Endothelial cell of umbilical vein (primary cell): ENCODE results near the gene LPP. TPM values are rescaled to one million over a fixed set of nuclear protein-coding genes. Genes with fewer than 3 reads are reported as not detected.

Experiments used
- BruUV-seq: library from RNA; stranded (reverse); fragments of 400-500 nt; replicated peaks from 2 replicates; lab custom pipeline; 2021; lab: Mats Ljungman, UMichigan
- CTCF ChIA-PET: fragments of 300-600, 350-600 bp; sonication (Branson Sonifier 250); formaldehyde crosslinking; loops from one replicate; lab custom pipeline; 2021; ENCODE audit warnings: antibody characterized with exemption, inconsistent platforms; lab: Charles Lee
- POLR2A ChIA-PET: fragments of 300-600, 350-600 bp; sonication (Branson Sonifier 250); formaldehyde crosslinking; loops from one replicate; lab custom pipeline; 2021; ENCODE audit warnings: antibody characterized with exemption, inconsistent platforms; lab: Charles Lee
- DNase-seq: peaks from one replicate; pipeline ENCODE4 v3.0.0-alpha.2; 2011; ENCODE audit warnings: low read depth, low spot score
- FAIRE-seq: peaks from 2 replicates; lab custom pipeline; 2011; peaks lifted over from hg19 to GRCh38; lab: Jason Lieb, UNC
- H2AFZ ChIP-seq: 2 replicates; pipeline ENCODE4 v1.6.0; 2012; ENCODE audit warnings: low read depth, low read length, control low read depth, inconsistent platforms
- H3K27ac ChIP-seq: 2 replicates; pipeline ENCODE4 v1.5.1; 2011; ENCODE audit warnings: low read depth, mild to moderate bottlenecking, control low read depth, low read length, moderate library complexity; ENCODE audit not compliant: insufficient read depth
- H3K27me3 ChIP-seq, 2 experiments: 2 replicates each; pipeline versions ENCODE4 v1.6.0 to v1.6.1; 2011; ENCODE audit warnings: low read length in 2 of 2, mixed read lengths in 1 of 2; ENCODE audit not compliant: control insufficient read depth in 2 of 2, insufficient read depth in 2 of 2
- H3K36me3 ChIP-seq, 2 experiments: 2 replicates in 1 of 2; 3 replicates in 1 of 2; pipeline ENCODE4 v1.5.1; 2011; ENCODE audit warnings: low read length in 2 of 2, mild to moderate bottlenecking in 1 of 2, moderate library complexity in 1 of 2; ENCODE audit not compliant: control insufficient read depth in 2 of 2, insufficient read depth in 2 of 2; ENCODE audit errors: extremely low read depth in 1 of 2
- H3K4me1 ChIP-seq: 3 replicates; pipeline ENCODE4 v1.5.1; 2011; ENCODE audit warnings: mild to moderate bottlenecking, low read length; ENCODE audit not compliant: control insufficient read depth, insufficient read depth; ENCODE audit errors: extremely low read depth
- H3K4me2 ChIP-seq: 2 replicates; pipeline ENCODE4 v1.6.1; 2011; ENCODE audit warnings: low read length, control low read depth, mixed read lengths; ENCODE audit not compliant: insufficient read depth
- H3K4me3 ChIP-seq, 3 experiments: fragments of 200-600 bp in 1 of 3; sonication (generic), shearing (Covaris generic) in 1 of 3; replicated peaks in 1 of 3; 2 replicates each; pipeline ENCODE4 v1.5.1; 2011 to 2016; ENCODE audit warnings: control low read depth in 3 of 3, low read length in 3 of 3, mild to moderate bottlenecking in 2 of 3, inconsistent platforms in 1 of 3, low read depth in 1 of 3, moderate library complexity in 1 of 3; ENCODE audit not compliant: insufficient read depth in 1 of 3
- H3K79me2 ChIP-seq: 2 replicates; pipeline ENCODE4 v1.6.0; 2012; ENCODE audit warnings: low read length, inconsistent platforms; ENCODE audit not compliant: control insufficient read depth, insufficient read depth
- H3K9ac ChIP-seq: replicated peaks from 2 replicates; pipeline ENCODE3; 2011; ENCODE audit warnings: low read length, control low read depth; ENCODE audit not compliant: insufficient read depth; ENCODE audit errors: extremely low read depth
- H3K9me1 ChIP-seq: replicated peaks from 3 replicates; pipeline ENCODE4 v1.6.0; 2011; ENCODE audit warnings: mild to moderate bottlenecking, low read length; ENCODE audit not compliant: control insufficient read depth, insufficient read depth; ENCODE audit errors: extremely low read depth
- H3K9me3 ChIP-seq: replicated peaks from 2 replicates; pipeline ENCODE4 v1.5.1; 2012; ENCODE audit warnings: low read length, inconsistent platforms; ENCODE audit not compliant: control insufficient read depth, insufficient read depth
- H4K20me1 ChIP-seq: replicated peaks from 2 replicates; pipeline ENCODE3; 2011; ENCODE audit warnings: mild to moderate bottlenecking, low read length; ENCODE audit not compliant: control insufficient read depth, insufficient read depth; ENCODE audit errors: extremely low read depth
- EZH2 ChIP-seq: IDR thresholded peaks from 2 replicates; pipeline ENCODE4 v1.6.1; 2012; ENCODE audit warnings: borderline replicate concordance, low read depth, mild to moderate bottlenecking, moderate library complexity, low read length, inconsistent platforms; ENCODE audit not compliant: severe bottlenecking
- FOS ChIP-seq: IDR thresholded peaks from 2 replicates; pipeline ENCODE4 v1.6.1; 2011; ENCODE audit warnings: mild to moderate bottlenecking, low read length, moderate library complexity, borderline replicate concordance; ENCODE audit not compliant: insufficient read depth
- GATA2 ChIP-seq: IDR thresholded peaks from 2 replicates; pipeline ENCODE4 v1.7.0; 2011; ENCODE audit warnings: low read depth, mild to moderate bottlenecking, moderate library complexity, mixed read lengths, low read length; ENCODE audit not compliant: insufficient read length, insufficient read depth
- JUN ChIP-seq: IDR thresholded peaks from 2 replicates; pipeline ENCODE4 v1.6.1; 2011; ENCODE audit warnings: borderline replicate concordance, low read depth; ENCODE audit not compliant: insufficient read length, insufficient read depth
- MYC ChIP-seq: IDR thresholded peaks from one replicate; pipeline ENCODE4 v1.6.1; 2011; ENCODE audit warnings: mild to moderate bottlenecking, low read depth, low read length
- POLR2A ChIP-seq: IDR thresholded peaks from 2 replicates; pipeline ENCODE4 v1.6.1; 2012; ENCODE audit warnings: low read depth, mild to moderate bottlenecking, control low read depth, low read length
- POLR2AphosphoS5 ChIP-seq: IDR thresholded peaks from 2 replicates; pipeline ENCODE4 v1.6.1; 2012; ENCODE audit warnings: low read depth, mild to moderate bottlenecking, control low read depth, low read length, moderate library complexity; ENCODE audit not compliant: insufficient read depth
- dilution Hi-C: fragments of 300-500 bp; cut with MboI; formaldehyde crosslinking; loops from one replicate; pipeline ENCODE4 v1.15.0; 2019; ENCODE audit warnings: low sequenced_read_pairs; ENCODE audit not compliant: extremely low pct_ligation_motif_present
- intact Hi-C: fragments of 100-400 bp; cut with micrococcal nuclease; formaldehyde crosslinking; loops from one replicate; pipeline ENCODE4 v1.10.0; 2022
- polyA plus RNA-seq, 4 experiments: library from polyadenylated mRNA; depleted of rRNA in 3 of 4; stranded (reverse) in 3 of 4; unstranded in 1 of 4; fragments of >200 nt; gene quantifications; 2 replicates each; pipeline versions ENCODE4 v1.2.1 to v1.2.3, GENCODE V29; 2011 to 2012; ENCODE audit warnings: missing spikeins in 1 of 4
- total RNA-seq: library from RNA; stranded (reverse); gene quantifications from 2 replicates; pipeline ENCODE4 v1.2.3, GENCODE V29; 2021
- TF ChIP-seq, protein P1 (sequence below), 2 donors: IDR thresholded peaks; 1 replicate in 1 of 2; 2 replicates in 1 of 2; pipeline ENCODE4 v1.5.1; 2011; ENCODE audit warnings: low read length in 2 of 2, mild to moderate bottlenecking in 2 of 2, moderate library complexity in 2 of 2, control low read depth in 1 of 2, inconsistent platforms in 1 of 2, low read depth in 1 of 2; ENCODE audit not compliant: insufficient read depth in 1 of 2; ENCODE audit errors: extremely low read depth in 1 of 2
- TF ChIP-seq, protein P2 (sequence below): IDR thresholded peaks from 2 replicates; pipeline ENCODE4 v1.6.1; 2011; ENCODE audit not compliant: insufficient read depth, insufficient read length

Gene LPP
- total and polyA plus RNA-seq, 2 donors (not counting 3 experiments of a cell fraction or from before 2014, with no cell fraction given), result 16.9 to 153 TPM

DNA sequence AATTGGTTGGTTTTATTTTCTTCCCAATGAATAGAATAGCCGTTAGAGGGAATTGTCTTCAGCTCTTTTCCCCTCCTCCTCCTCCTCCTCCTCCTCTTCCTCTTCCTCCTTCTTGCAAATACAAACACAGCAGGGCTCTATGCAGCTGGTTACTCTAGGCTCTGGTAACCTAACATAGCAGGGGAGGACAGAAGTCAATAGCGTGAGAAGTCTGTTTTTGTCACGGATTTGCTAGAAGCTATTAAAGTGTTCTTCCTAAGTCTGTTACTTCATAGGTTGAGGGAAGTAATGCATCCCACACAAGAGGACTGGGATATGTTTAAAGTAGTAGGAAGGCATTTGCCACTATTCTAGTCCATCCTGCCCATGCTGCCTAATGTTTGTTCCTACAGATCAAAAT, 643.1 kb downstream of the LPP start:
- no peak for FAIRE-seq
- intact Hi-C loops, result no loop called here

More for the DNA sequence above, 643.1 kb downstream of the LPP start:
- TF ChIP-seq MYC (no peak), EZH2 (no peak), FOS (no peak), POLR2A (no peak), JUN (no peak), POLR2AphosphoS5 (no peak), GATA2 (no peak)
- TF ChIP-seq, protein P1, sequence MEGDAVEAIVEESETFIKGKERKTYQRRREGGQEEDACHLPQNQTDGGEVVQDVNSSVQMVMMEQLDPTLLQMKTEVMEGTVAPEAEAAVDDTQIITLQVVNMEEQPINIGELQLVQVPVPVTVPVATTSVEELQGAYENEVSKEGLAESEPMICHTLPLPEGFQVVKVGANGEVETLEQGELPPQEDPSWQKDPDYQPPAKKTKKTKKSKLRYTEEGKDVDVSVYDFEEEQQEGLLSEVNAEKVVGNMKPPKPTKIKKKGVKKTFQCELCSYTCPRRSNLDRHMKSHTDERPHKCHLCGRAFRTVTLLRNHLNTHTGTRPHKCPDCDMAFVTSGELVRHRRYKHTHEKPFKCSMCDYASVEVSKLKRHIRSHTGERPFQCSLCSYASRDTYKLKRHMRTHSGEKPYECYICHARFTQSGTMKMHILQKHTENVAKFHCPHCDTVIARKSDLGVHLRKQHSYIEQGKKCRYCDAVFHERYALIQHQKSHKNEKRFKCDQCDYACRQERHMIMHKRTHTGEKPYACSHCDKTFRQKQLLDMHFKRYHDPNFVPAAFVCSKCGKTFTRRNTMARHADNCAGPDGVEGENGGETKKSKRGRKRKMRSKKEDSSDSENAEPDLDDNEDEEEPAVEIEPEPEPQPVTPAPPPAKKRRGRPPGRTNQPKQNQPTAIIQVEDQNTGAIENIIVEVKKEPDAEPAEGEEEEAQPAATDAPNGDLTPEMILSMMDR (IDR thresholded peaks at IDR 0.05; ENCODE audit: extremely low read depth in 1 of 2, insufficient read depth in 1 of 2, low read depth in 1 of 2, low read length in 2 of 2), result no peak
- TF ChIP-seq, protein P2, sequence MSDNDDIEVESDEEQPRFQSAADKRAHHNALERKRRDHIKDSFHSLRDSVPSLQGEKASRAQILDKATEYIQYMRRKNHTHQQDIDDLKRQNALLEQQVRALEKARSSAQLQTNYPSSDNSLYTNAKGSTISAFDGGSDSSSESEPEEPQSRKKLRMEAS, result no peak
- Histone ChIP-seq H3K4me3 (no peak overlapping the region), H3K27me3 (no peaks in the 10 kb centered on the region), H3K9me3 (no peaks in the 10 kb centered on the region), H3K4me2 (no peak overlapping the region), H3K79me2 (no peaks in the 10 kb centered on the region), H3K27ac (no peak overlapping the region), H3K9me1 (no peaks in the 10 kb centered on the region), H3K36me3 (no peaks in the 10 kb centered on the region), H4K20me1 (no peaks in the 10 kb centered on the region), H3K4me1 (peaks cover 11% of the 10 kb centered on the region), H2AFZ (no peak overlapping the region), H3K9ac (no peak overlapping the region)
- BruUV-seq, result no TSS peak
- CTCF ChIA-PET, result interaction anchor here (1.0 to 1.9 kb wide), 2 partner anchors 48 to 1056 kb away, joined by 3 to 7 read pairs; no protein-coding TSS in a partner anchor
- POLR2A ChIA-PET, result no interaction called here
- dilution Hi-C loops, result no loop called here
- DNase-seq, result no peak
